Myocyte (in vitro differentiated cells): Measurements from ENCODE around the gene FNDC10. TPM values are rescaled to one million over a fixed set of nuclear protein-coding genes. Genes with fewer than 3 reads are reported as not detected.

ENCODE experiments used
- DNase-seq: peaks from one replicate; pipeline ENCODE4 v3.0.0-alpha.2; 2012; ENCODE audit warnings: low read depth
- total RNA-seq: library from RNA; depleted of rRNA; stranded (reverse); fragments of >200 nt; gene quantifications from 2 replicates; pipeline ENCODE4 v1.2.3, GENCODE V29; 2014

Gene FNDC10
- total RNA-seq, 1 donor from 2014 or later = 1.0 TPM

- DNase-seq = no peak
These were observed 49.8 kb downstream of the FNDC10 start for GRCh38 chr1:1550087-1550486.

GRCh38 chr1:1548591-1548990, 51.3 kb downstream of the FNDC10 start:
- DNase-seq = no peak

Other genes starting within 250 kb of the FNDC10 start
- gene MXRA8, start 241.6 kb downstream of the FNDC10 start, total RNA-seq = 224 and 252 TPM in 2 replicates
- 183 and 198 TPM in 2 replicates for gene AURKAIP1, start 224.9 kb downstream of the FNDC10 start, total RNA-seq
- gene CCNL2, start 200.8 kb downstream of the FNDC10 start, total RNA-seq = 185 and 228 TPM in 2 replicates
- 113 TPM in 2 replicates for gene MRPL20, start 192.8 kb downstream of the FNDC10 start, total RNA-seq
- not detected in 2 replicates for gene ANKRD65, start 178.9 kb downstream of the FNDC10 start, total RNA-seq
- 0.52 and 1.0 TPM in 2 replicates for gene VWA1, start 164.4 kb downstream of the FNDC10 start, total RNA-seq
- gene ATAD3C, start 150.4 kb downstream of the FNDC10 start, total RNA-seq = not detected in 2 replicates
- gene ATAD3B, start 128.4 kb downstream of the FNDC10 start, total RNA-seq = 12.1 and 20.2 TPM in 2 replicates
- gene ATAD3A, start 88.0 kb downstream of the FNDC10 start, total RNA-seq = 31.3 and 41.9 TPM in 2 replicates
- gene TMEM240, start 59.5 kb downstream of the FNDC10 start, total RNA-seq = not detected in 2 replicates
- 97.7 and 108 TPM in 2 replicates for gene SSU72, start 25.3 kb downstream of the FNDC10 start, total RNA-seq
- gene MIB2, start 15.4 kb upstream of the FNDC10 start, total RNA-seq = 88.3 and 89.5 TPM in 2 replicates
- 0.31 and 1.6 TPM in 2 replicates for gene MMP23B, start 32.0 kb upstream of the FNDC10 start, total RNA-seq
- gene CDK11B, start 58.9 kb upstream of the FNDC10 start, total RNA-seq = 16.0 and 16.1 TPM in 2 replicates
- gene SLC35E2B, start 92.7 kb upstream of the FNDC10 start, total RNA-seq = 25.6 and 26.6 TPM in 2 replicates
- 13.0 and 13.2 TPM in 2 replicates for gene CDK11A, start 124.2 kb upstream of the FNDC10 start, total RNA-seq
- gene NADK, start 178.3 kb upstream of the FNDC10 start, total RNA-seq = 36.6 and 39.6 TPM in 2 replicates